ENCODE data around the gene JKAMP.

GRCh38 chr14:59538936-59539335 is 54.6 kb downstream of the JKAMP start:
- no peak for TF ChIP-seq CTCF (IDR thresholded peaks at IDR 0.05)
- TF ChIP-seq POLR2A (IDR thresholded peaks at IDR 0.05): no peak

Measured in uterus (tissue), 2 donors.